Measurements from ENCODE around the gene CPA3.

Gene CPA3

DNA sequence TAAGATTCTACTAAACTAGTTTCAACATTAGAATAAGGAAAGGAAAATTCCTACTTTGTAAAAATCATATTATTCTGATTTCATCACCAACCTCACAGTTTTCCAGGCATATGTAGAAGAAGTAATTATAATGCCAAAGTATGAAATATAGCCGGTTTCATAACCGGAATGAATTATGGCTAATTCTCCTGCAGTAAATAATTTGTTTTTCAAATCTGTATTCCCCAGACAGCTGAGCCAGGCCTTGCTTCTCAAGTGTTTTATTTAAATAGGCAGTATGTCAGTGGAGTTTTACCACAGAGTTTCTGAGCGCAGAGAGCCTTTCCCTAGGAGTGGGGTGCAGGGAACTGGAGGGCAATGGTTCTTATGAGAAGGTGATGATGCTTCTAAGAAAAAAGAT lies 8.7 kb upstream of the CPA3 start:
- Histone ChIP-seq H3K36me3 (no peaks in the 10 kb centered on the region), H3K9ac (no peak overlapping the region), H3K27ac (no peak overlapping the region), H3K4me3 (no peak overlapping the region), H3K9me3 (no peaks in the 10 kb centered on the region), H4K20me1 (no peaks in the 10 kb centered on the region), H3K27me3 (no peaks in the 10 kb centered on the region), H3K4me2 (no peak overlapping the region), H3K4me1 (no peaks in the 10 kb centered on the region)
- no peak for TF ChIP-seq Cebpa-rat (IDR thresholded peaks at IDR 0.05)

DNA sequence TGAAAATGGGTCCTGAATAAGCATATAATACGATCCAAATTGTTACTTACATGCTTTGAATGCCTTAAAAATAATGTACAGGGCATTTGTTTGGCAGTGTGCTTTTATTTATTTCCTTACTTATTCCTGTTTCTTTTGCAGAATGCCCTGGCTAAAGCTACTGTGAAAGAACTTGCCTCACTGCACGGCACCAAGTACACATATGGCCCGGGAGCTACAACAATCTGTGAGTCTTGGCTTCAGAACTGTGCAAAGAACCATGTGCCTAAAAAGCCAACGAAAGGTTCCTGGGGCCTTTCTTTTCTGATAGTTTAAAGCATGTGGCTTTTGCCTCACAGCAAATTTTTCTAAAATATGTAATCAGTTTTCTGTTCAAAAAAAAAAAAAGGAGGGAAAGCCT lies 7.8 kb upstream of the CPA3 start:
- Histone ChIP-seq H3K27me3 (no peaks in the 10 kb centered on the region), H3K9me3 (no peaks in the 10 kb centered on the region), H3K4me3 (no peak overlapping the region), H3K4me2 (no peak overlapping the region), H3K4me1 (no peaks in the 10 kb centered on the region), H3K27ac (no peak overlapping the region), H3K36me3 (no peaks in the 10 kb centered on the region), H3K9ac (no peak overlapping the region), H4K20me1 (no peaks in the 10 kb centered on the region)
- no peak for TF ChIP-seq Cebpa-rat (IDR thresholded peaks at IDR 0.05)

DNA sequence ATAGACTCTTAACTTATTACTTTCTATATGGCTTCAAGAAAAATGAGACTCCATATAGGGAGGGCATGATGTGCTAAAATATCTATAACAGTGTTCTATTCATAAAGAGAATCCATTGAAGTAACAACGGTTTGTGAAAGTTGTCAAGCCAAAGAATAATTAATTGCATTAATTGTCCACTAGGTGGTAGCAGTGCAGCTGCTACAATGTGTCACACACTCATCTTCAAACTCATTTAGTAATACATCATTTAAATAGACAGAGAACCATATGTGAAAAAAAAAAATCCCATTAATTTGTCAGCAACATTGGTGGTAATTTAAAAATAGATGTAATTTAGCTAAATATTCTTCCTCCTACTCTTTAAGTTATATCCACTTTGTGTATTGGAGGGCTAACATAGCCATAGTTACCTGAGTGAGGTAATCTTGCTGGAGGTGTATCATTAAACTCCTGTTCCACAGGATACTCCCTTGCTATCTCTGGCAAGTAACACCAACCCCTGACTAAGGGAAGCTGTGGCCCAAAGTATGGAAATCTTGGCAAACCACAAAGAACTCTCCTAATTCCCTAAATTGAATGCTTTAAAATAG lies 3.7 kb upstream of the CPA3 start:
- Histone ChIP-seq H3K4me3 (no peak overlapping the region), H3K9ac (no peak overlapping the region), H3K4me2 (no peak overlapping the region), H3K27me3 (no peaks in the 10 kb centered on the region), H4K20me1 (no peaks in the 10 kb centered on the region), H3K36me3 (no peaks in the 10 kb centered on the region), H3K4me1 (no peaks in the 10 kb centered on the region), H3K27ac (no peak overlapping the region), H3K9me3 (no peaks in the 10 kb centered on the region)
- TF ChIP-seq Cebpa-rat (IDR thresholded peaks at IDR 0.05): no peak

DNA sequence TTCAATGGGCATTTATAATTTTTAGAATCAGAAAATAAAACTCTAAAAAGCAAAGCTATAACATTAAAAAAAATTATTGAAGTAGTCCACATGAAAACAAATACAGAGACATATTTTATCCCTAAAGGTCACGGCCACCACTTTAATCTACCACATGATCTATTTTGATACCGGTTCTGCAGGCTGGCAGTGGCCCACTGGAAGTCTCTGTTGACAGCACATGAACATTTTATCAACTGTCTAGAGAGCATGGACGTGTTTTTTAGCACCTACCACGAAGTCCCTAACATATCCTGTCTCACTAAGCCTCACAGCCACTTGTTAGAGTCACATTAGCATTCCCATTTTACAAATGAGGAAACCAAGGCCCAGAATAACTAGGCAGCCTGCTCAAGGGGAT lies 1.8 kb upstream of the CPA3 start:
- Histone ChIP-seq H3K9me3 (no peaks in the 10 kb centered on the region), H3K4me1 (no peaks in the 10 kb centered on the region), H3K4me2 (no peak overlapping the region), H3K27ac (no peak overlapping the region), H3K27me3 (no peaks in the 10 kb centered on the region), H3K4me3 (no peak overlapping the region), H3K36me3 (no peaks in the 10 kb centered on the region), H4K20me1 (no peaks in the 10 kb centered on the region), H3K9ac (no peak overlapping the region)
- no peak for TF ChIP-seq Cebpa-rat (IDR thresholded peaks at IDR 0.05)

DNA sequence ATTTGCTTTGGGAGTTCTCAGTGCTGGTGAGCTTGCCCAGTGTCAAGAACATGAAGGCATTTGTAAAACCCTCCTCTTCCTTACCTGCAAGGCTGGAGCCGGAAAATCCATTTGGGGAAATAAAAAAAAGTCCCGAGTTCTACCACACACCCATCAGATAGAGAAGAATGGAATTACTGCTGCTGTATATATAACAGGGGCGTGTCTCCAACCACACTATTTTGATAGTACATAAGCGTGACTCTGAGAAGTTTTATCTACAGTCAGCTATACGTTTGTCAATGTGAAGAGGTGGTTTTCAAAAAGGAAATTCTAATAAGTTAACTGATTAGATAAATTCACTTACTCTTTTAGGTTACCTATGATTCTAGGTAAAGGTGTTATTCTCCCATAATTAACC lies 1.3 kb upstream of the CPA3 start:
- Histone ChIP-seq H3K4me3 (no peak overlapping the region), H3K27ac (no peak overlapping the region), H3K36me3 (no peaks in the 10 kb centered on the region), H3K27me3 (no peaks in the 10 kb centered on the region), H3K9ac (no peak overlapping the region), H3K9me3 (no peaks in the 10 kb centered on the region), H3K4me1 (no peaks in the 10 kb centered on the region), H3K4me2 (no peak overlapping the region), H4K20me1 (no peaks in the 10 kb centered on the region)
- no peak for TF ChIP-seq Cebpa-rat (IDR thresholded peaks at IDR 0.05)

DNA sequence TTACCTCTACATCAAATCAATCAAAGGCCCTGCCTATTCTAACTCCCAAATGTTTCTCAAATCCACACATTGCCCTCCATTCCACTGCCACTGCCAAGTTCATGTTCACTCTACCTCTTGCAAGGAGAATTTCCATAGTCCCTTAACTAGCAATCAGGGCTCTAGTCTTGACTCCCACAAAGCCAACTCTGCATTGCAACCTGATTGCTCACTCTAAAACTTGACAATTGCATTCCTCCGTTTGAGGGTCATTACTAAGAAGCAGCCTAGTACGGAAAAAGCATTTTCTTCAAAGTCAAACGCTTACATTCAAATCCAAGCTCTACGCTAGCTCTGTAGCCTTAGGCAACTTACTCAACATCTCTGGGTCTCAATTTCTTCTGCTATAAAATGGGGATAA lies 1.2 kb downstream of the CPA3 start:
- no peaks in the 10 kb centered on the region for H4K20me1 ChIP-seq
- no peaks in the 10 kb centered on the region for H3K4me1 ChIP-seq
- H3K4me3 ChIP-seq: no peak overlapping the region
- H3K27ac ChIP-seq: no peak overlapping the region
- H3K9me3 ChIP-seq: no peaks in the 10 kb centered on the region
- TF ChIP-seq Cebpa-rat (IDR thresholded peaks at IDR 0.05): no peak
- H3K27me3 ChIP-seq: no peaks in the 10 kb centered on the region
- H3K9ac ChIP-seq: no peak overlapping the region
- H3K4me2 ChIP-seq: no peak overlapping the region
- H3K36me3 ChIP-seq: no peaks in the 10 kb centered on the region

DNA sequence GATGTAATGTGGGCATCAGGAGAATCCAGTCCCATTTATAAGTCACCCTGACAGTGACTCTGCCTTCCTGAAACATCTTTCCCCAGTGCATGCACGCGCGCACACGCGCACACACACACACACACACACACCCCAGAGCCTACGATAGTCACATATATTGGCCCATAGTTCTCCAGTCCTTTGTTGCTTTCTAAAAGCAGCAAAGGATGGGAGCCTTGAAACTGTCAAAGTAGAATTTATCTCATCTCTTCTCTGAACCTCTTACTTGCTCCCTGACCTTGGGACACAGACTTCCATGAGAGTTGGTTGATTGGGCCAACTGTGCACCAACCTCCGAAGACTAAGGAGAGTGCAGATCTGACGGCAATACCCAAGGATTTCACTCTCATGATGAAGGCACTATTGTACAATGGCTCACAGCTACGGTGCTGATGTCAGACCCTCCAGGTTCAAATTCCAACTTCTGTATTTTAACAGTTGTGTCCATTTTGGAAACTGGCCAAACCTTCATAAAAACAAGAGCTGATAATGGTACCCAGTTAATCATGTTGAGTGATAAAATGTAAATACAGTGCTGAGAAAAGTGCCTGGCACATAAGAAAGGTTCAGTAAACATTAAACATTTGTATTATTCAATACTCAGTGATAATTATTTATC lies 8.3 kb downstream of the CPA3 start:
- H3K27ac ChIP-seq: no peak overlapping the region
- H3K4me1 ChIP-seq: no peaks in the 10 kb centered on the region
- no peak overlapping the region for H3K4me2 ChIP-seq
- H3K4me3 ChIP-seq: no peak overlapping the region
- H3K9me3 ChIP-seq: no peaks in the 10 kb centered on the region
- no peaks in the 10 kb centered on the region for H3K36me3 ChIP-seq
- no peak for TF ChIP-seq Cebpa-rat (IDR thresholded peaks at IDR 0.05)
- no peaks in the 10 kb centered on the region for H3K27me3 ChIP-seq
- H3K9ac ChIP-seq: no peak overlapping the region
- no peaks in the 10 kb centered on the region for H4K20me1 ChIP-seq

DNA sequence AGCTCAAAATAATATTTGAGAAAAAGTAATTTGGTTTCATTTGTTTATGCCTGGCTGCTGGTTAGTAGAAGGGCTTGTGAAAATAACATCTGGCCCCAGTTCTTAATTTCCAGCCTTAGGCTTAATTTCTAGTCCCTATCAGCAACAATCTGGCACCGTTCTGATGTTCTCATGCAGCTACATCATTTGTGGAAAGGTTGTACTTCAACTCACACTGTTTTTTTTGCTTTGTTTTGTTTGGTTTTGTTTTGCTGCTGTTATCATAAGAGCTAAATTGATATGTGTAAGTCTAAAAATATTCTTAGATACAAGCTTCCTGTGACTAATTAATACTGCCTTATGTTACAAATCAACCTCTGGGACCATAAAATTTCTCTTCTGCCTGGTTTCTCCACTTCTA lies 8.9 kb downstream of the CPA3 start:
- H3K4me1 ChIP-seq: no peaks in the 10 kb centered on the region
- H3K9me3 ChIP-seq: no peaks in the 10 kb centered on the region
- no peaks in the 10 kb centered on the region for H3K36me3 ChIP-seq
- H3K4me2 ChIP-seq: no peak overlapping the region
- H3K9ac ChIP-seq: no peak overlapping the region
- no peak overlapping the region for H3K27ac ChIP-seq
- H3K27me3 ChIP-seq: no peaks in the 10 kb centered on the region
- no peak for TF ChIP-seq Cebpa-rat (IDR thresholded peaks at IDR 0.05)
- H3K4me3 ChIP-seq: no peak overlapping the region
- H4K20me1 ChIP-seq: no peaks in the 10 kb centered on the region

DNA sequence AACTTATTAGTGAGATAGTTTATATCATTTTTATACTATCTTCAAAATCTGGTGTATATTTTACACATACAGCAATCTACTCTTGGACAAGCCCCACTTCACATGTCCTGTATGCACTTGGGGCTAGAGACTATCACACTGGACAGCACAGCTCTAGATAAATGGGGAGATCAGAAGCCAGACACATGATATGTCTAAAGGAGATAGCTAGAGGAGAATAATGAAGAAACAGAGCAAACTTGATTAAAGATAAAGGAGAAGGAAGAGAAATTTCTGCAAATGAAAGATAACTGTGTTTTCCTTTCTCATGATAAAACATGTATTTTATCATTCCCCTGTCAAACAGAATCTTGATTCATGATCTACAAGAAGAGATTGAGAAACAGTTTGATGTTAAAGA lies 13.0 kb downstream of the CPA3 start:
- H3K4me2 ChIP-seq: no peak overlapping the region
- H3K27me3 ChIP-seq: no peaks in the 10 kb centered on the region
- H3K9ac ChIP-seq: no peak overlapping the region
- no peak for TF ChIP-seq Cebpa-rat (IDR thresholded peaks at IDR 0.05)
- H3K36me3 ChIP-seq: no peaks in the 10 kb centered on the region
- no peaks in the 10 kb centered on the region for H3K9me3 ChIP-seq
- no peaks in the 10 kb centered on the region for H3K4me1 ChIP-seq
- no peak overlapping the region for H3K4me3 ChIP-seq
- H4K20me1 ChIP-seq: no peaks in the 10 kb centered on the region
- H3K27ac ChIP-seq: no peak overlapping the region

DNA sequence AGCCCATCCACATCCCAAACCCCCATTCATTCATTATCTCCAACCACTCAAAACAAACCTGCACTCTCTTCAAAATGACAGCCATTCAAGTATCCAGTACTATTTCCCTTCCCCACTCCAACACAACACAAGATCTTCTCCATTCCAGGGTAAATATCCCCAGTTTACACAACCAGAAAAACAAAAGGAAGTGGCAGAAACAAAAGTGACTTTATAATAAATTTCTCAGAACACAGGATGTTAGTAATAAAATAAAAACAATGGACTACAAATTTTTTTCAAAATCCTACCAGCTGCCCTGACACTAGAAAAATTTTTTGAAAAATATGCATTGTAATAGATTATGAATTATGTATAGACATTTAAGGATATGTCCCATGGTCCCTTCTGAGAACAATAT lies 14.2 kb downstream of the CPA3 start:
- Histone ChIP-seq H3K27ac (no peak overlapping the region), H3K4me3 (no peak overlapping the region), H3K27me3 (no peaks in the 10 kb centered on the region), H3K4me2 (no peak overlapping the region), H3K36me3 (no peaks in the 10 kb centered on the region), H4K20me1 (no peaks in the 10 kb centered on the region), H3K9ac (no peak overlapping the region), H3K9me3 (no peaks in the 10 kb centered on the region), H3K4me1 (no peaks in the 10 kb centered on the region)
- TF ChIP-seq Cebpa-rat (IDR thresholded peaks at IDR 0.05): no peak

DNA sequence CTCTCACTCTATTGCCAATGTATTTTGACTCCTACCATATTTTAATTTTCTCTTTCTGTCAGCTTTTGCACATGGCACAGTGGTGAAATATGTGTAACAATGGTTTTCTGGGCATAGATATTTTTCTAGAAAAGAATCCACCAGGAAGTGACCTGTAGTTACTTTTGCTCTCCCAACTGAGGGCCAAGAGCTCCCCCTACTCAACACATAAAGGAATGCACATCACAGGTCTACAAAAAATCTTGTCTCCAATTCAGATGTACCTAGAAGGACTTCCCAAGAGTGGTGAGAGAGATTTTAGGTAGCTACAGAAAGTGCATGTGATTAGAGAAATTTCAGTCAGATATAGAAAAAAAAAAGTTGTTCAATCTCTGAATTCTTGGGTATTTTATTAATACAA lies 15.6 kb downstream of the CPA3 start:
- H3K4me3 ChIP-seq: no peak overlapping the region
- H3K36me3 ChIP-seq: no peaks in the 10 kb centered on the region
- no peak for TF ChIP-seq Cebpa-rat (IDR thresholded peaks at IDR 0.05)

More for the DNA sequence above, 15.6 kb downstream of the CPA3 start:
- no peaks in the 10 kb centered on the region for H3K27me3 ChIP-seq
- H4K20me1 ChIP-seq: no peaks in the 10 kb centered on the region
- H3K4me1 ChIP-seq: no peaks in the 10 kb centered on the region
- H3K9me3 ChIP-seq: no peaks in the 10 kb centered on the region
- H3K9ac ChIP-seq: no peak overlapping the region
- H3K27ac ChIP-seq: no peak overlapping the region
- H3K4me2 ChIP-seq: no peak overlapping the region

Measured in BLaER1 (cell line).